ENCODE data around the gene CFAP157. TPM values are rescaled to one million over a fixed set of nuclear protein-coding genes. Genes with fewer than 3 reads are reported as not detected.

Gene CFAP157
- total RNA-seq, 1 donor from 2014 or later, result not detected

GRCh38 chr9:127705577-127706379 is 1.0 kb upstream of the CFAP157 start:
- CTCF ChIA-PET, result no interaction called here
- POLR2A ChIA-PET, result interaction anchor here (1.1 kb wide), 1 partner anchor 10 kb away, joined by 3 read pairs; the partner anchor contains the start of genes PTRH1 and TTC16
- H3K4me1 Mint-ChIP-seq, result peaks cover 6% of the 10 kb centered on the region
- no peaks in the 10 kb centered on the region for H3K36me3 Mint-ChIP-seq (ENCODE audit: low read depth)
- DNase-seq (no peak), ATAC-seq (ENCODE audit: low read depth) (no peak)
- H3K9me3 Mint-ChIP-seq, result peaks cover 2% of the 10 kb centered on the region
- TF ChIP-seq CTCF (IDR thresholded peaks at IDR 0.05), result no peak
- H3K27me3 Mint-ChIP-seq, result no peaks in the 10 kb centered on the region
- intact Hi-C loops (cut with micrococcal nuclease), result no loop called here
- no peak overlapping the region for H3K4me3 Mint-ChIP-seq
- H3K27ac Mint-ChIP-seq, result no peak overlapping the region

GRCh38 chr9:127707766-127708165 is 978 bp downstream of the CFAP157 start:
- intact Hi-C loops (cut with micrococcal nuclease), result no loop called here
- POLR2A ChIA-PET, result no interaction called here
- peaks cover 9% of the 10 kb centered on the region for H3K4me1 Mint-ChIP-seq
- no peak overlapping the region for H3K27ac Mint-ChIP-seq
- DNase-seq (no peak), ATAC-seq (ENCODE audit: low read depth) (peak; percentile 45)
- no peaks in the 10 kb centered on the region for H3K27me3 Mint-ChIP-seq
- TF ChIP-seq CTCF (IDR thresholded peaks at IDR 0.05), result no peak
- no peaks in the 10 kb centered on the region for H3K36me3 Mint-ChIP-seq (ENCODE audit: low read depth)
- H3K9me3 Mint-ChIP-seq, result peaks cover 2% of the 10 kb centered on the region
- no peak overlapping the region for H3K4me3 Mint-ChIP-seq
- CTCF ChIA-PET, result no interaction called here

DNA sequence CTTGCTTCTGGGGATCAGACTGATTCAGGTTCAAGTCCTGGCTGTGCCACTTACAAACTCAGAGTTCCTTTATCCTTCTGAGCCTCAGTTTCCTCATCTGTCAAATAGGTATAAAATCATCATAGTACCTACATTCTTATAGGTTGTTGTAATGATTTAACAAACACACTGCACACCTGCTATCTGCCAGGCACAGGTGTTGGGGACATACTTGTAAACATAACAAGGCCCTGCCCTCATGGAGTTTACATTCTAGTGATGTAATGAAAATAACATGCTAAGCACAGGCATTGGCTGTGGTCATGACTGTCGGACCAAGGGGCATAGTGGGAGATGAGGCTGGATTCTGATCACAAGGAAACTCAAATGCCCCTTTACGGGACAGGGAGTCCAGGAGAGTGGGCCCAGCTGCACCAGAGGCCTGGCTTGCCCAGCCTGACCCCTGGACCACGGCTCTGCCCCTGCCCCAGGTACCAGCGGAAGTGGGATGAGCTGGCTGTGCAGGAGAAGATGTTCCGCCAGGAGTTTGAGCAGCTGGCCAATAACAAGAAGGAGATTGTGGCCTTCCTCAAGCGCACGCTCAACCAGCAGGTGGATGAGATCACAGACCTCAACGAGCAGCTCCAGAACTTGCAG is 2.3 kb downstream of the CFAP157 start:
- Mint-ChIP-seq H3K9me3 (peaks cover 2% of the 10 kb centered on the region), H3K36me3 (ENCODE audit: low read depth) (no peaks in the 10 kb centered on the region), H3K27me3 (no peaks in the 10 kb centered on the region), H3K4me3 (no peak overlapping the region), H3K27ac (no peak overlapping the region), H3K4me1 (peaks cover 9% of the 10 kb centered on the region)
- intact Hi-C loops (cut with micrococcal nuclease), result no loop called here
- no peak for DNase-seq
- ChIA-PET POLR2A (no interaction called here), CTCF (no interaction called here)
- no peak for ATAC-seq (ENCODE audit: low read depth)
- TF ChIP-seq CTCF (IDR thresholded peaks at IDR 0.05), result no peak

GRCh38 chr9:127710204-127710783 is 3.5 kb downstream of the CFAP157 start:
- POLR2A ChIA-PET, result interaction anchor here (0.5 kb wide), 1 partner anchor 34 kb away, joined by 6 read pairs; no protein-coding TSS in a partner anchor
- intact Hi-C loops (cut with micrococcal nuclease), result no loop called here
- H3K27ac Mint-ChIP-seq, result no peak overlapping the region
- no peak overlapping the region for H3K4me3 Mint-ChIP-seq
- no peak for TF ChIP-seq CTCF (IDR thresholded peaks at IDR 0.05)
- no peaks in the 10 kb centered on the region for H3K36me3 Mint-ChIP-seq (ENCODE audit: low read depth)
- no peaks in the 10 kb centered on the region for H3K27me3 Mint-ChIP-seq
- CTCF ChIA-PET, result no interaction called here
- no peak for DNase-seq
- no peak for ATAC-seq (ENCODE audit: low read depth)
- peaks cover 13% of the 10 kb centered on the region for H3K4me1 Mint-ChIP-seq
- peaks cover 2% of the 10 kb centered on the region for H3K9me3 Mint-ChIP-seq

- CTCF ChIA-PET, result interaction anchor here (1.1 kb wide), 1 partner anchor 23 kb away, joined by 5 read pairs; the partner anchor contains the start of gene TOR2A
- no peak for DNase-seq
- POLR2A ChIA-PET, result interaction anchor here (0.5 kb wide), 1 partner anchor 206 kb away, joined by 3 read pairs; no protein-coding TSS in a partner anchor
- no peak for TF ChIP-seq CTCF (IDR thresholded peaks at IDR 0.05)
- Mint-ChIP-seq H3K9me3 (peaks cover 2% of the 10 kb centered on the region), H3K36me3 (ENCODE audit: low read depth) (peaks cover 3% of the 10 kb centered on the region), H3K27me3 (no peaks in the 10 kb centered on the region), H3K27ac (no peak overlapping the region), H3K4me1 (peaks cover 21% of the 10 kb centered on the region), H3K4me3 (no peak overlapping the region)
- intact Hi-C loops (cut with micrococcal nuclease), result no loop called here
- ATAC-seq (ENCODE audit: low read depth), result no peak
Measured at GRCh38 chr9:127711226-127711701, 4.5 kb downstream of the CFAP157 start.

Data from activated B cell treated with CpG ODN at 0.5 μM for 24 hours (primary cell).